Tibial artery (tissue), 4 donors: Measurements from ENCODE around the gene ODC1.
A peak's percentile ranks its signal among the peaks of the same experiment; 100 is the strongest.

Experiments
- DNase-seq, 2 donors: peaks; one replicate each; pipeline ENCODE4 v3.0.0-alpha.2; 2019
- H3K27ac ChIP-seq, 2 donors: fragments of 200-600 bp; sonication (generic) in 1 of 2; 1 replicate in 1 of 2; 2 replicates in 1 of 2; pipeline ENCODE4 v1.5.1; 2018 to 2019; ENCODE audit warnings: mild to moderate bottlenecking in 1 of 2
- H3K27me3 ChIP-seq, 2 donors: fragments of 200-600 bp; sonication (generic) in 1 of 2; one replicate each; pipeline versions ENCODE4 v1.5.1 to v1.6.0; 2016 to 2019
- H3K36me3 ChIP-seq, 3 donors: fragments of 200-600 bp; sonication (generic) in 2 of 3; one replicate each; pipeline ENCODE4 v1.5.1; 2016 to 2019; ENCODE audit warnings: mild to moderate bottlenecking in 2 of 3
- H3K4me1 ChIP-seq, 4 donors: fragments of 200-600 bp; sonication (generic) in 2 of 4; 1 replicate in 3 of 4; 2 replicates in 1 of 4; pipeline ENCODE4 v1.5.1; 2016 to 2019
- H3K4me3 ChIP-seq, 2 donors: fragments of 200-600 bp; sonication (generic) in 1 of 2; 1 replicate in 1 of 2; 2 replicates in 1 of 2; pipeline ENCODE4 v1.5.1; 2018 to 2019; ENCODE audit warnings: mild to moderate bottlenecking in 2 of 2
- H3K9me3 ChIP-seq, 3 donors: fragments of 200-600 bp; sonication (generic) in 1 of 3; one replicate each; pipeline ENCODE4 v1.5.1; 2016 to 2019
- CTCF ChIP-seq, 2 experiments: fragments of 200-600 bp in 1 of 2; fragments of 450-650 bp in 1 of 2; IDR thresholded peaks; one replicate each; pipeline ENCODE4 v1.5.1; 2017 to 2019; ENCODE audit warnings: antibody characterized with exemption in 2 of 2, mild to moderate bottlenecking in 1 of 2, moderate library complexity in 1 of 2
- intact Hi-C: fragments of 100-400 bp; cut with DNase I; formaldehyde crosslinking; loops from one replicate; pipeline ENCODE4 v1.15.0; 2023; ENCODE audit warnings: low total_unique reads

Gene ODC1

GRCh38 chr2:10477443-10478297 lies 29.5 kb upstream of the ODC1 start:
- TF ChIP-seq CTCF (IDR thresholded peaks at IDR 0.05): no peak
- Histone ChIP-seq H3K4me1 (no peaks in the 10 kb centered on the region), H3K9me3 (no peaks in the 10 kb centered on the region), H3K27ac (no peak overlapping the region), H3K4me3 (no peak overlapping the region), H3K27me3 (peaks cover 0 to 9% of the 10 kb centered on the region in 2 donors), H3K36me3 (no peaks in the 10 kb centered on the region)
- DNase-seq: no peak
- intact Hi-C loops: no loop called here

- H3K4me3 ChIP-seq: no peak overlapping the region
- H3K36me3 ChIP-seq: no peaks in the 10 kb centered on the region
- intact Hi-C loops: no loop called here
- no peak for TF ChIP-seq CTCF (IDR thresholded peaks at IDR 0.05)
- H3K4me1 ChIP-seq: no peaks in the 10 kb centered on the region
- no peak overlapping the region for H3K27ac ChIP-seq
- peaks cover 0 to 6% of the 10 kb centered on the region in 2 donors for H3K27me3 ChIP-seq
- DNase-seq: peak in 1 of 2 donors; percentile 49
- H3K9me3 ChIP-seq: no peaks in the 10 kb centered on the region
Measured at GRCh38 chr2:10476723-10477442, 28.8 kb upstream of the ODC1 start.

- Histone ChIP-seq H3K9me3 (no peaks in the 10 kb centered on the region), H3K27me3 (no peaks in the 10 kb centered on the region), H3K36me3 (no peaks in the 10 kb centered on the region), H3K4me1 (no peaks in the 10 kb centered on the region), H3K4me3 (no peak overlapping the region), H3K27ac (no peak overlapping the region)
- peak in 1 of 2 donors; percentile 54 for DNase-seq
- intact Hi-C loops: no loop called here
- TF ChIP-seq CTCF (IDR thresholded peaks at IDR 0.05): no peak
Measured at GRCh38 chr2:10475811-10476660, 27.9 kb upstream of the ODC1 start.

GRCh38 chr2:10475221-10475722 lies 27.1 kb upstream of the ODC1 start:
- intact Hi-C loops: no loop called here
- no peaks in the 10 kb centered on the region for H3K4me1 ChIP-seq
- peak in 1 of 2 donors; percentile 57 for DNase-seq

More at GRCh38 chr2:10475221-10475722, 27.1 kb upstream of the ODC1 start:
- Histone ChIP-seq H3K27me3 (no peaks in the 10 kb centered on the region), H3K27ac (no peak overlapping the region), H3K36me3 (no peaks in the 10 kb centered on the region), H3K4me3 (no peak overlapping the region), H3K9me3 (no peaks in the 10 kb centered on the region)
- no peak for TF ChIP-seq CTCF (IDR thresholded peaks at IDR 0.05)
